ENCODE measurements around the gene ONECUT2. TPM values are rescaled to one million over a fixed set of nuclear protein-coding genes. Genes with fewer than 3 reads are reported as not detected.
A peak's percentile ranks its signal among the peaks of the same experiment; 100 is the strongest.

ONECUT2 gene
- total and polyA plus RNA-seq, 5 experiments from 2014 or later: not detected

DNA sequence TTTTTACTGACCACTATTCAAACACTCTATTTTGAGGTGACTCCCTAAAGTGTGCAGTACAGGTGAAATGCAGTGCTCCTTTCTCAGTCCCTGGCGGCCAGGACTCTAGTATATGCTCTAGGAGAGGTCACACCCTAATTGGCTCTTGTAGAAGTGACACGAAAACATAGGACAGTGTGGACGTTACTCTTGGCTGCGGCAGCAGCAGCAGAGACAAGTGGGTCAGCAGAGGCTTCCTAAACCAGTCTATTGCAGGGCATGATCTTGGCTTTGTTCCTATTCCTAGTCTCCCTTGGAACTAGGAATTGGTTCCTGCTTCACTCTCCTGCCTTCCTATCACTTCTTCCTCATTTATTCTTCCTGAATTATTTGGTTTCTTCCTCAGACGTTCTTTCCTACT lies 10.1 kb upstream of the ONECUT2 start:
- Mint-ChIP-seq H3K27me3 (peaks cover 32 to 87% (median 52%) of the 10 kb centered on the region in 5 donors), H3K27ac (no peak overlapping the region), H3K36me3 (peaks cover 5 to 28% (median 6%) of the 10 kb centered on the region in 3 donors), H3K4me1 (peaks cover 1 to 17% (median 13%) of the 10 kb centered on the region in 4 donors), H3K4me3 (no peak overlapping the region), H3K9me3 (peaks cover 8 to 52% (median 21%) of the 10 kb centered on the region in 9 donors)
- POLR2A ChIA-PET: interaction anchor here (0.6 kb wide), 1 partner anchor 288 kb away, joined by 3 read pairs; no protein-coding TSS in a partner anchor
- DNase-seq (no peak), ATAC-seq (no peak)

DNA sequence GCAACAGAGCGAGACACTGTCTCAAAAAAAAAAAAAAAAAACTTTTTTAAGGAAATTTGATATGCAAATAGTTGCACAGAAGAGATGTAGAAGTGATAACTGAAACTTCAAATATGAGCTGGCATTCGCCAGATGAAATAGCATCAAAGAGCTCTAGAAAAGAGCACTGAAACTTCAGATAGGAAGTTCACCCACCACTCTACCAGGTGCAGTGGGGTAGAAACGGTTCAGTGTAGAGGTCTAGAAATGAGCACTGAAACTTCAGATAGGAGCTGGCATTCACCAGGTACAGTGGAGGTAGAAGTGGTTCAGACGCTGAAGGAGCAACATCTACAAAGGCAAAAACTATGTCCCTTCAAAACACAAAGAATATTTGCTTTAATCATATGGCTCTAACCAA lies 9.0 kb upstream of the ONECUT2 start:
- H3K36me3 Mint-ChIP-seq: peaks cover 5 to 22% (median 6%) of the 10 kb centered on the region in 3 donors
- no peak overlapping the region for H3K27ac Mint-ChIP-seq
- ATAC-seq (no peak), DNase-seq (no peak)
- H3K4me1 Mint-ChIP-seq: peaks cover 1 to 23% (median 13%) of the 10 kb centered on the region in 4 donors
- H3K4me3 Mint-ChIP-seq: no peak overlapping the region
- peaks cover 32 to 89% (median 59%) of the 10 kb centered on the region in 5 donors for H3K27me3 Mint-ChIP-seq
- H3K9me3 Mint-ChIP-seq: peaks cover 4 to 54% (median 18%) of the 10 kb centered on the region in 9 donors
- POLR2A ChIA-PET: no interaction called here

DNA sequence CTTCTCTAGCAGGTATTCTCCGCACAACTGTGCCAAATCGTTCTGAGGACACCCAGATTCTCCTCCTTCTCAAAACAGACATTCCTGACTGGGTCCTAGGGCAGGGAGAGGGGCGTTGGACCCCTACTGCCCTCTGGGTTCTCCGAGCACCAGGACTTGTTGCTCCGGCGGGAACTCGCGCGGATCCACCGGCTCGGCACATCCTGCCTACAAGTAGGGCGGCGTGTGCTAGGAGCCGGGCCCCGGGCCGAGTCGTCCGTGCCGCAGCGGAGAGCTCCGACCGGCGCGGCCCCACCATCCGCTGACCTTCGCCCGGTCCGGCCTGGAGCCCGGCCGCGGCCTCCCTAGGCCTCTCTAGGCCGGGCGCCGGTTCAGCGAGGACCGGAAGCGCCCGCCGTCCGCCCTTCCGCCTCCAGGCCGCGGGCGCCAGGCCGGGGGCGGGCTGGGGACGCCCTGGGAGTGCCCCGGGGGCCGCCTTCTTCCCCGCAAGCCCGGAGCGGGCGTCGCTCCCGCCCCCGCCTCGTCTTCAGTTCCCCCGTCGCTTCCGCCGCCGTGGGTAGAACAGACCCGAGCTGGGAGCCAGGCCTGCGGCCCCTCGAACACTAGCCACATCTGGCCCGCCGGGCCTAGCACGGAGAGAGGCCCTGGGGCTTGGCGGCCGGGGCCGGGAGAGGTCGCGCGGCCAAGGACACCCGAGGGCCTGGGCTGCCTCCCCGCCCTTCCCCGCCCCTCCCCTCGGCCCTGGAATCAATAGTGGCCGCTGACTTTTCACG lies 7.6 kb upstream of the ONECUT2 start:
- DNase-seq: no peak
- peak overlapping the region in 6 of 10 donors; percentile 9 to 65 (median 57) for H3K4me3 Mint-ChIP-seq
- ATAC-seq: no peak
- no peak overlapping the region for H3K27ac Mint-ChIP-seq
- peaks cover 1 to 23% (median 13%) of the 10 kb centered on the region in 4 donors for H3K4me1 Mint-ChIP-seq
- POLR2A ChIA-PET: no interaction called here
- peaks cover 12 to 34% (median 13%) of the 10 kb centered on the region in 3 donors for H3K36me3 Mint-ChIP-seq
- H3K9me3 Mint-ChIP-seq: peaks cover 8 to 55% (median 20%) of the 10 kb centered on the region in 9 donors
- H3K27me3 Mint-ChIP-seq: peaks cover 35 to 89% (median 63%) of the 10 kb centered on the region in 5 donors

GRCh38 chr18:57428221-57429150 lies 6.7 kb upstream of the ONECUT2 start:
- peaks cover 13 to 34% (median 17%) of the 10 kb centered on the region in 3 donors for H3K36me3 Mint-ChIP-seq
- H3K27me3 Mint-ChIP-seq: peaks cover 43 to 89% (median 72%) of the 10 kb centered on the region in 5 donors
- peak overlapping the region in 2 of 10 donors; percentile 29 to 37 for H3K27ac Mint-ChIP-seq
- DNase-seq (no peak), ATAC-seq (no peak)
- peak overlapping the region in 9 of 10 donors; percentile 14 to 72 (median 64) for H3K4me3 Mint-ChIP-seq
- peaks cover 1 to 23% (median 14%) of the 10 kb centered on the region in 4 donors for H3K4me1 Mint-ChIP-seq
- POLR2A ChIA-PET: no interaction called here
- H3K9me3 Mint-ChIP-seq: peaks cover 6 to 55% (median 20%) of the 10 kb centered on the region in 9 donors

- DNase-seq: no peak
- ATAC-seq: no peak
- POLR2A ChIA-PET: no interaction called here
- Mint-ChIP-seq H3K4me3 (peak overlapping the region; percentile 8 to 72 (median 60)), H3K4me1 (peaks cover 5 to 25% (median 18%) of the 10 kb centered on the region in 4 donors), H3K9me3 (peaks cover 6 to 59% (median 25%) of the 10 kb centered on the region in 9 donors), H3K27ac (peak overlapping the region in 2 of 10 donors; percentile 37 to 83), H3K36me3 (peaks cover 13 to 34% (median 19%) of the 10 kb centered on the region in 3 donors), H3K27me3 (peaks cover 51 to 90% (median 76%) of the 10 kb centered on the region in 5 donors)
Measured at GRCh38 chr18:57429167-57430078, 5.8 kb upstream of the ONECUT2 start.

- Mint-ChIP-seq H3K27me3 (peaks cover 44 to 85% (median 71%) of the 10 kb centered on the region in 5 donors), H3K4me3 (peak overlapping the region in 8 of 10 donors; percentile 8 to 70 (median 50)), H3K4me1 (peaks cover 8 to 30% (median 25%) of the 10 kb centered on the region in 4 donors), H3K27ac (peak overlapping the region in 2 of 10 donors; percentile 31 to 34), H3K9me3 (peaks cover 6 to 55% (median 26%) of the 10 kb centered on the region in 9 donors), H3K36me3 (peaks cover 13 to 34% (median 19%) of the 10 kb centered on the region in 3 donors)
- POLR2A ChIA-PET: no interaction called here
- no peak for DNase-seq
- no peak for ATAC-seq
Measured at GRCh38 chr18:57430079-57431001, 4.8 kb upstream of the ONECUT2 start.

DNA sequence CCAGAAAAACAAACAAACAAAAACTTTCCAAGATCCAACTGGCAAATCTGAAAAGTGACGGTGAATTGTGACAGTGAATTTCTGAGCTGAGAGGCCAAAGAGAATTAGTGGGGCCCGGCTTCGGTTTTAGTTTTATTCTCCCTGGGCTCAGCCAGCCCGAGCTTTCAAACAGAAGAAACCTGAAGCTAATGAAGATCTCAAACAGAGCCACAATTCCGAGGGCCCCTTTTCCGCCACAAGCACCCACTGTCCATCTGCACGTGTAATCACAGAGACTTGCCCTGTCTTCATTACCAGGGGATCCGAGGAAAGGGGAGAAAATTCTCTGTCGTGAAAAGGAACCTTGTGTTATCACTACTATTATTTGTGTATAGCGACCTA lies 4.2 kb upstream of the ONECUT2 start:
- Mint-ChIP-seq H3K27me3 (peaks cover 44 to 82% (median 68%) of the 10 kb centered on the region in 5 donors), H3K4me3 (no peak overlapping the region), H3K9me3 (peaks cover 6 to 51% (median 25%) of the 10 kb centered on the region in 9 donors), H3K4me1 (peaks cover 9 to 31% (median 26%) of the 10 kb centered on the region in 4 donors), H3K36me3 (peaks cover 13 to 30% (median 19%) of the 10 kb centered on the region in 3 donors), H3K27ac (peak overlapping the region in 2 of 10 donors; percentile 2 to 31)
- no peak for ATAC-seq
- no peak for DNase-seq
- POLR2A ChIA-PET: no interaction called here

- Mint-ChIP-seq H3K27me3 (peaks cover 42 to 82% (median 68%) of the 10 kb centered on the region in 5 donors), H3K4me1 (peaks cover 10 to 37% (median 30%) of the 10 kb centered on the region in 4 donors), H3K9me3 (peaks cover 6 to 47% (median 25%) of the 10 kb centered on the region in 9 donors), H3K27ac (peak overlapping the region in 1 of 10 donors; percentile 2), H3K36me3 (peaks cover 13 to 30% (median 20%) of the 10 kb centered on the region in 3 donors), H3K4me3 (no peak overlapping the region)
- POLR2A ChIA-PET: no interaction called here
- no peak for ATAC-seq
- no peak for DNase-seq
Measured at GRCh38 chr18:57431467-57432080, 3.6 kb upstream of the ONECUT2 start.

DNA sequence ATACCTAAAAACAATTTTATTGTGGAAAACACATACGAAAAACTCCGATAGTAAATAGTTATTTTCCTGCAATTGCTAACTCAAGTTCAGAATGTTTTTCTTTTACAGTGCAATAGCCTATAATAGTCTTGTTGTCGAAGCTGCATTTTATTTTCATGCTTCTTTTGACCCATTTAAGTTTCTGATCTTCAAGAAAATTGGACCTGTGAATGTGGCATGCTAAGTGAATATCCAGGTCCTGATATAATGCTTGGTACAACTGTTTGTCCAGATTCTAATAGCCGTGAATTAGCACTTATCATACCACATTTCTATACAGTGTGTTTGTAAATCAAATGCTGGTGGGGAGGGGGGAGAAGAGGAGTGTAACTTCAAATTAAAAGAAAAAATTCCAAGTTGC lies 3.0 kb upstream of the ONECUT2 start:
- Mint-ChIP-seq H3K9me3 (peaks cover 6 to 43% (median 21%) of the 10 kb centered on the region in 9 donors), H3K27me3 (peaks cover 43 to 82% (median 68%) of the 10 kb centered on the region in 5 donors), H3K36me3 (peaks cover 13 to 24% (median 21%) of the 10 kb centered on the region in 3 donors), H3K4me3 (peak overlapping the region in 1 of 10 donors; percentile 10), H3K27ac (peak overlapping the region in 1 of 10 donors; percentile 10), H3K4me1 (peaks cover 13 to 43% (median 35%) of the 10 kb centered on the region in 4 donors)
- ATAC-seq (no peak), DNase-seq (no peak)
- POLR2A ChIA-PET: no interaction called here

GRCh38 chr18:57432751-57433400 lies 2.3 kb upstream of the ONECUT2 start:
- Mint-ChIP-seq H3K27ac (no peak overlapping the region), H3K27me3 (peaks cover 47 to 85% (median 71%) of the 10 kb centered on the region in 5 donors), H3K9me3 (peaks cover 6 to 45% (median 21%) of the 10 kb centered on the region in 9 donors), H3K36me3 (peaks cover 13 to 25% (median 21%) of the 10 kb centered on the region in 3 donors), H3K4me1 (peaks cover 19 to 50% (median 40%) of the 10 kb centered on the region in 4 donors), H3K4me3 (peak overlapping the region in 6 of 10 donors; percentile 0 to 76 (median 7))
- DNase-seq (no peak), ATAC-seq (no peak)
- POLR2A ChIA-PET: no interaction called here

Data from naive thymus-derived CD8-positive, alpha-beta T cell (primary cell).